ENCODE results near the gene PTOV1.

GRCh38 chr19:49824662-49825061 lies 26.3 kb upstream of the PTOV1 start:
- TF ChIP-seq, protein P1, sequence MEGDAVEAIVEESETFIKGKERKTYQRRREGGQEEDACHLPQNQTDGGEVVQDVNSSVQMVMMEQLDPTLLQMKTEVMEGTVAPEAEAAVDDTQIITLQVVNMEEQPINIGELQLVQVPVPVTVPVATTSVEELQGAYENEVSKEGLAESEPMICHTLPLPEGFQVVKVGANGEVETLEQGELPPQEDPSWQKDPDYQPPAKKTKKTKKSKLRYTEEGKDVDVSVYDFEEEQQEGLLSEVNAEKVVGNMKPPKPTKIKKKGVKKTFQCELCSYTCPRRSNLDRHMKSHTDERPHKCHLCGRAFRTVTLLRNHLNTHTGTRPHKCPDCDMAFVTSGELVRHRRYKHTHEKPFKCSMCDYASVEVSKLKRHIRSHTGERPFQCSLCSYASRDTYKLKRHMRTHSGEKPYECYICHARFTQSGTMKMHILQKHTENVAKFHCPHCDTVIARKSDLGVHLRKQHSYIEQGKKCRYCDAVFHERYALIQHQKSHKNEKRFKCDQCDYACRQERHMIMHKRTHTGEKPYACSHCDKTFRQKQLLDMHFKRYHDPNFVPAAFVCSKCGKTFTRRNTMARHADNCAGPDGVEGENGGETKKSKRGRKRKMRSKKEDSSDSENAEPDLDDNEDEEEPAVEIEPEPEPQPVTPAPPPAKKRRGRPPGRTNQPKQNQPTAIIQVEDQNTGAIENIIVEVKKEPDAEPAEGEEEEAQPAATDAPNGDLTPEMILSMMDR (IDR thresholded peaks at IDR 0.05) = no peak
- TF ChIP-seq POLR2AphosphoS5 (IDR thresholded peaks at IDR 0.05) (no peak), POLR2A (IDR thresholded peaks at IDR 0.05) (no peak), EP300 (IDR thresholded peaks at IDR 0.05) (no peak)
